Left lung (tissue), 10 donors: ENCODE measurements around the gene HSPA1L. TPM values are rescaled to one million over a fixed set of nuclear protein-coding genes. Genes with fewer than 3 reads are reported as not detected.

Experiments
- ATAC-seq: fragments of 200-7000 bp; cut with Tn5 transposase; one replicate; pipeline ENCODE4 v1.9.1; 2020; ENCODE audit warnings: moderate library complexity
- DNase-seq, 4 donors: peaks; one replicate each; pipeline ENCODE4 v3.0.0-alpha.2; 2013 to 2020
- H3K27ac ChIP-seq, 2 donors: fragments of 200-600 bp; sonication (generic) in 1 of 2; one replicate each; pipeline versions ENCODE4 v1.5.0 to v1.8.0; 2020 to 2021
- H3K27me3 ChIP-seq, 2 donors: fragments of 200-600 bp; sonication (generic) in 1 of 2; one replicate each; pipeline versions ENCODE4 v1.5.0 to v1.8.0; 2020 to 2021
- H3K36me3 ChIP-seq, 2 donors: fragments of 200-600 bp; sonication (generic) in 1 of 2; one replicate each; pipeline versions ENCODE4 v1.5.0 to v1.8.0; 2020 to 2021
- H3K4me1 ChIP-seq, 2 donors: fragments of 200-600 bp; one replicate each; pipeline ENCODE4 v1.8.0; 2021
- H3K4me3 ChIP-seq, 2 donors: fragments of 200-600 bp; sonication (generic) in 1 of 2; one replicate each; pipeline versions ENCODE4 v1.5.0 to v1.8.0; 2020 to 2021; ENCODE audit warnings: mild to moderate bottlenecking in 1 of 2
- H3K9me3 ChIP-seq, 2 donors: fragments of 200-600 bp; sonication (generic) in 1 of 2; one replicate each; pipeline versions ENCODE4 v1.5.0 to v1.8.0; 2020 to 2021
- CTCF ChIP-seq, 2 donors: fragments of 200-600 bp; sonication (generic) in 1 of 2; IDR thresholded peaks; one replicate each; pipeline versions ENCODE4 v1.5.0 to v1.8.0; 2021; ENCODE audit warnings: antibody characterized with exemption in 2 of 2
- intact Hi-C, 2 donors: fragments of 100-400 bp; cut with DNase I; formaldehyde crosslinking; loops; one replicate each; pipeline versions ENCODE4 v1.11.2 to v1.14.2; 2022
- polyA plus RNA-seq, 6 donors: library from polyadenylated mRNA; unstranded; fragments of 120-200 nt; gene quantifications; one replicate each; pipeline ENCODE4 v1.2.1, GENCODE V29; 2013; ENCODE audit not compliant: insufficient read length in 6 of 6
- total RNA-seq, 2 donors: library from RNA; stranded (reverse); fragmentation: NEBNext Ultra II Directional; extraction: Animal tissue kit (Norgen Biotek cat#: 25700); gene quantifications; one replicate each; pipeline ENCODE4 v1.2.1, GENCODE V29; 2021
- donor health status: DM: no; HTN: yes; CAD: no.
- donor health status: DM: no; HTN: no; CAD: no.

Gene HSPA1L
- total and polyA plus RNA-seq, 8 donors, result 0.99 to 4.4 (median 3.1) TPM

DNA sequence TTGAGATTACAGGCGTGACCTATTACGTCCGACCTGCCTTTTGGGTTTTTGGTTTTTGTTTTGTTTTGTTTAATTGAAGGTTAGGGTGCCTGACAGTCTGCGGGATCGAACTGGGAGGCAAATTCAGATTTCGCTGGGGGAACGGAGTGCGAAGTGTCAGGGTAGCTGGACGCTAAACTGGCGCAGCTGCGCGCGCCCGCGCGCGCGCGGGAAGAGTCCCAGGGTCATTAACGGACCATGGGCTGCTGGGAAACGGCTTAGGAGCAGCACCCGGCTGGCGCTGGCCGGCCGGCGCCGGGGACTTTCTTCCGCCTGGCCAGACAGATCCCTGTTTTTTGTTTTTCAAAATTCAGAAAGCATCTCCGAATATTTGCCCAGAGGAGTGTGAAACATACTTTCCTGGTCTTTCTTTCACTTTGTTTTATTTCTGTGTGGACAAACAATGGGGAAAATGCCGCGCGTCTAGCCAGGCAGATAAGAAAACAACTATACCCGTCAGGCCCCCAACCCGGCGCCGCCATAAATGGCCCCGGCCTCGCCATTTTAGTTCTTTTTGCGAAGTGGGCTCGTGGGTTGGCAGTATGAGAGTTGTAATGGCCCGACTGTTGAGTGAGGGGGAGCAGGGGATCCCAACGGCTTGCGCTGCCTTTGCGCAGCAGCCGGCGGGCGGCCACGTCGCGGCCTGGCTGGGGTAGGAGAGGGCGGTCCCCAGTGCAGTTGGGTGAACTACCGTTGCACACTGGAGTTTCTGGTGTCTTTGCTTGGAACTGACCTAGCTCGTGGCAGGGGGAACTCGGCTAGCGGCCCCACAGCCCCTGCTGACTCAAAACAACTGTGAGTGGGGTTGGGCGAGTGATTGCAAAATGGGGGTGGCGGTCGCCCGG, 19.5 kb upstream of the HSPA1L start:
- intact Hi-C loops, result no loop called here
- Histone ChIP-seq H3K36me3 (peaks cover 0 to 29% of the 10 kb centered on the region in 2 donors), H3K9me3 (no peaks in the 10 kb centered on the region), H3K27ac (peak overlapping the region; percentile 92 to 94), H3K27me3 (no peaks in the 10 kb centered on the region), H3K4me3 (peak overlapping the region; percentile 87 to 95), H3K4me1 (peaks cover 48 to 80% of the 10 kb centered on the region in 2 donors)
- DNase-seq (peak; percentile 89 to 96 (median 94)), ATAC-seq (peak; percentile 75)
- no peak for TF ChIP-seq CTCF (IDR thresholded peaks at IDR 0.05)

GRCh38 chr6:31831350-31832215, 16.5 kb upstream of the HSPA1L start:
- no peaks in the 10 kb centered on the region for H3K36me3 ChIP-seq
- no peak for TF ChIP-seq CTCF (IDR thresholded peaks at IDR 0.05)
- H3K9me3 ChIP-seq, result no peaks in the 10 kb centered on the region
- peak overlapping the region; percentile 42 to 56 for H3K4me3 ChIP-seq
- H3K27ac ChIP-seq, result peak overlapping the region; percentile 84 to 92
- ATAC-seq (no peak), DNase-seq (peak in 1 of 4 donors; percentile 50)
- peaks cover 24 to 52% of the 10 kb centered on the region in 2 donors for H3K4me1 ChIP-seq
- no peaks in the 10 kb centered on the region for H3K27me3 ChIP-seq
- intact Hi-C loops, result no loop called here

DNA sequence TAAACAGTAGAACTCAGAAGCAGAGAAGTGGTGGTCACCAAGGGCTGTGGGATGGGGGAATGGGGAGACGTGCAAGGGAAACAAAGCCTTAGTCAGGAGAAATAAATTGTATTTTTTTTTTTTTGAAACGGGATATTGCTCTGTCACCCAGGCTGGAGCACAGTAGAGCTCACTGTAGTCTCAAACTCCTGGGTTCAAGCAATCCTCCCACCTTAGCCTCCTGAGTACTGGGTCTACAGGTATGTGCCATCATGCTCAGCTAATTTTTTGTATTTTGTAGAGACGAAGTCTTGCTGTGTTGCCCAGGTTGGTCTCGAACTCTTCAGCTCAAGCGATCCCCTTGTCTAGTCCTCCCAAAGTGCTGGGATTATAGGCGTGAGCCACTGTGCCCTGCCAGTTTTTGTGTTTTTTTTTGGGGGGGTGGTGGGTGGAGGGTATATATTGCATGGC, 15.8 kb upstream of the HSPA1L start:
- no peak for TF ChIP-seq CTCF (IDR thresholded peaks at IDR 0.05)
- Histone ChIP-seq H3K27ac (peak overlapping the region; percentile 84), H3K4me1 (peaks cover 25 to 52% of the 10 kb centered on the region in 2 donors), H3K9me3 (no peaks in the 10 kb centered on the region), H3K36me3 (no peaks in the 10 kb centered on the region), H3K27me3 (no peaks in the 10 kb centered on the region), H3K4me3 (peak overlapping the region; percentile 42 to 56)
- DNase-seq, result no peak
- intact Hi-C loops, result no loop called here
- no peak for ATAC-seq

- peak overlapping the region; percentile 42 to 56 for H3K4me3 ChIP-seq
- H3K9me3 ChIP-seq, result no peaks in the 10 kb centered on the region
- intact Hi-C loops, result no loop called here
- TF ChIP-seq CTCF (IDR thresholded peaks at IDR 0.05), result no peak
- DNase-seq (peak in 3 of 4 donors; percentile 44 to 65 (median 63)), ATAC-seq (peak; percentile 0)
- no peaks in the 10 kb centered on the region for H3K27me3 ChIP-seq
- H3K4me1 ChIP-seq, result peaks cover 29 to 58% of the 10 kb centered on the region in 2 donors
- peak overlapping the region; percentile 84 for H3K27ac ChIP-seq
- no peaks in the 10 kb centered on the region for H3K36me3 ChIP-seq
Measured at GRCh38 chr6:31829633-31830283, 14.7 kb upstream of the HSPA1L start.
